Mononuclear cell (primary cell): Measurements from ENCODE around the gene UBASH3A. TPM values are rescaled to one million over a fixed set of nuclear protein-coding genes. Genes with fewer than 3 reads are reported as not detected.

ENCODE experiments used
- H3K27me3 ChIP-seq: 2 replicates; pipeline ENCODE4 v1.6.0; 2011; ENCODE audit warnings: low read length, control low read depth; ENCODE audit not compliant: insufficient read depth
- H3K4me1 ChIP-seq: 2 replicates; pipeline ENCODE4 v1.5.1; 2011; ENCODE audit warnings: mild to moderate bottlenecking, low read length, control low read depth; ENCODE audit not compliant: insufficient read depth
- H3K4me3 ChIP-seq: 2 replicates; pipeline ENCODE4 v1.5.1; 2011; ENCODE audit warnings: mild to moderate bottlenecking, low read length, moderate library complexity
- H3K9me3 ChIP-seq: 2 replicates; pipeline ENCODE4 v1.5.1; 2011; ENCODE audit warnings: low read depth, mild to moderate bottlenecking, control low read depth, low read length
- total RNA-seq: library from RNA; depleted of rRNA; stranded (reverse); fragments of >200 nt; gene quantifications from one replicate; pipeline ENCODE4 v1.2.3, GENCODE V29; 2012

Gene UBASH3A
- total RNA-seq, 1 donor: 18.5 TPM

DNA sequence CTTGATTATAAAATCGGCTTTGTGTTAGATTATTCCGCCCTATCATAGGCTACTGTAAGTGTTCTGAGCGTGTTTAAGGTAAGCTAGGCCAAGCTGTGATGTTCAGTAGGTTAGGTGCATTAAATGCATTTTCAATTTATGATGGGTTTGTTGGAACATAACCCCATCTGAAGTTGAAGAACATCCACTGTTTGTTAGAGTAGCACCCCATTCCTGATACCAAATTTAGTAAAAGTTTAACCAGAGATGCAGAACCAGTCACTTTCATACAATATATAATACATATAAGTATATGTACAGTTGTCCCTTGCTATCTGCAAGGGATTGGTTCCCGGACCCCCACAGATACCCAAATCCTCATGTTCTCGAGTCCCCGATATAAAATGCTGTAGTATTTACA is 16.1 kb downstream of the UBASH3A start:
- Histone ChIP-seq H3K9me3 (no peaks in the 10 kb centered on the region), H3K27me3 (no peaks in the 10 kb centered on the region), H3K4me1 (peaks cover 46% of the 10 kb centered on the region), H3K4me3 (no peak overlapping the region)

DNA sequence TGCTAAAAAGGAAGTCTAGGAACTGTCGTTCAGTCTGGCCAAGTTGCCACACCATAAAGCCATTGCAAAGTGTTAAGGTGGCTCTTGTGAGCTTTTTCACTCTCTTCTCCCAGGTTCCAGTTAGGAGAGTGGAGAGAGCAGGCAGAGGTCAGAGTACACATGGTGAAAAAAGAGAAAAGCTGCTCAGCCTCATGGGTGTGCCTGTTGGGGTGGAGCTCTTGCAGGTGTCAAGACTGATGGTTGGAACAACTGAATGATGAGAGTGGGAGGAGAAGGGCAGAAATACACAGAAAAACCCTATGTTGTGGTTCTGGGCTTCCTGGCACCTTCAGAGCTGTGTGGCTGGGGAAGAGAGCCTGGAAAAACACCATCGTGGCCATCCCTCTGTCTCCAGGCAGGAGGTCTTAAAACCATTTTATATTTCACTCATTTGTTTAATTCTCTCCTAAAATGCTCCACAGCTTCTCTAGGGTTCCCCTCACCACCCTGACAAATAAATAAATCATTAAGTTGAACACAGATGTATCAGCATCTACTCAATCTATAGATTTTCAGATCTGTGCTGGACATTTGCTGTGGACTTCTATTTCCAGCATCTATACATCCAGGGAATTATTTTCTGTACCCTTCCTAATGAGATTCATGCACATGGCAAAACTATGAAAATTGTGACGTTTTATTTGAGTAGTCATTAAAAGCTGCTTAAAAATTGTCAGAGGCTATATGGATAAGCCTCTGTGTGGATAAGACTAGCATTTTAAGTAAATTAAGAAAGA is 17.5 kb downstream of the UBASH3A start:
- H3K4me3 ChIP-seq: no peak overlapping the region
- H3K27me3 ChIP-seq: no peaks in the 10 kb centered on the region
- peaks cover 46% of the 10 kb centered on the region for H3K4me1 ChIP-seq
- no peaks in the 10 kb centered on the region for H3K9me3 ChIP-seq

DNA sequence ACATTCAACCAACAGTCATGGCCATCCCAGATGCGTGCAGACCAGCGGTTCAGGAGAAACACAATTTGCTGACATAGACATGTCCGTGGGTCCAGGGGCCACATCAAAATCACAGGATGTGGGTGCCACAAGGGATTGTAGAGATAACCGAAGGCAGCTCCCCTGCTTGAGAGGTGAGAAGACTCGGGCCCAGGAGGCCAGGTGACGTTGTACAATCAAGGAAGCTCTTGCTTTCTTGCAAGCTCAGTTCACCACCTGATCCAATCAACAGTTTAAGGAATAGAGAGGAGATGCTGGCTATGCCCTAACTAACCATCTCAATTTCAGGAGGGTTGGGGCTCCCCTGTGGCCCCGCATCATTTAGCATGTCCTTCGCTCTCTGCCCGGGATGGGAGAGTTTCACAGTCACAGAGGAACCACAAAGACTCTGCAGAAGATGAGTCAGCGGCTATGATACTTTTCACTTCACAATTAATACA is 19.5 kb downstream of the UBASH3A start:
- H3K27me3 ChIP-seq: no peaks in the 10 kb centered on the region
- H3K4me3 ChIP-seq: no peak overlapping the region
- peaks cover 54% of the 10 kb centered on the region for H3K4me1 ChIP-seq
- H3K9me3 ChIP-seq: no peaks in the 10 kb centered on the region

DNA sequence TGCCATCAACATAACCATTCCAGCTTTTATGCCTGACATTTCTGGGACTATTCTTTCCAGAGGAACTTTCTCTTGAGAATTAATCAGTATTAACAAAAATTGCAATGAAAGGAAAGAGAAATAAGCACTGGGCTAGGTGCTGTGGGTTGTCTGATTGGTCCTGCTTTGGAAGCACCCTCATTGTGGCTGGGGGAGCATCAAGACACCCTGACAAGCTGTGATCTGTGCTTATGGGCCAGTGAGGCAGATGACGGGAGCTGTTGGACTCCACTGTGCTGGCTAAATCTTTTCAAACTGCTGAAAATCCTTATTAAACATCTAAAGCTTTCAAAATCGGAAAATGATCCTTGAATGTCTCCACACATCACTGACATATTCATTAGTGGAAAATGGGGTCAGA is 20.0 kb downstream of the UBASH3A start:
- Histone ChIP-seq H3K4me1 (peaks cover 54% of the 10 kb centered on the region), H3K27me3 (no peaks in the 10 kb centered on the region), H3K9me3 (no peaks in the 10 kb centered on the region), H3K4me3 (no peak overlapping the region)

DNA sequence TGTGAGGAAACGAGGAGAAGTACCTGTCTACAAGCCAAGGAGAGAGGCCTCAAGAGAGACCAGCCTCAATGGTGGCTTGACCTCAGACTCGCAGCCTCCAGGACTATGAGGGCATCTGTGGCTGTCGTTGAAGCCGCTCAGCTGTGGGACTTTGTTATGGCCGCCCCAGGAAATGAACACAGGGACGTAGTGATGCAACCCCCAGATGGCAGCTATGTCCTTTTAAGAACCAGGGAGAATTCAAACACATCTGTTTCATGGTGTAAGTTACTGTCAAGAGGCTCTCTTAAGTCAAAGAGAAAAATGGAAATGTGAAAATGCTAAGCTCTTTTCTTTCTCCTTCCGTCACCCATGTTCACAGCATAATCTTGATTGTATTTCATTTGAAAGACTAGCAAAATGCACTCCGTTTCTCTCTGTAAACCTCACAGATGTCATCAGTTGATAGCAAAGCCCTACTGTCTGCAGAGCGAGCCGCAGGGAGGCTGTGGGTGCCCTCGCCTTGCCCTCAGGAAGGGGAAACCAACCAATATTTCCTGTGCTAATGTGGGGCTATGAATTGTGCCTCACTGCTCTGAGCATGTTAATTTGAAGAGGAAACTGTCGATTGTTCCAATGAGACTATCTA is 21.3 kb downstream of the UBASH3A start:
- H3K4me3 ChIP-seq: no peak overlapping the region
- peaks cover 54% of the 10 kb centered on the region for H3K4me1 ChIP-seq
- H3K27me3 ChIP-seq: no peaks in the 10 kb centered on the region
- H3K9me3 ChIP-seq: no peaks in the 10 kb centered on the region

DNA sequence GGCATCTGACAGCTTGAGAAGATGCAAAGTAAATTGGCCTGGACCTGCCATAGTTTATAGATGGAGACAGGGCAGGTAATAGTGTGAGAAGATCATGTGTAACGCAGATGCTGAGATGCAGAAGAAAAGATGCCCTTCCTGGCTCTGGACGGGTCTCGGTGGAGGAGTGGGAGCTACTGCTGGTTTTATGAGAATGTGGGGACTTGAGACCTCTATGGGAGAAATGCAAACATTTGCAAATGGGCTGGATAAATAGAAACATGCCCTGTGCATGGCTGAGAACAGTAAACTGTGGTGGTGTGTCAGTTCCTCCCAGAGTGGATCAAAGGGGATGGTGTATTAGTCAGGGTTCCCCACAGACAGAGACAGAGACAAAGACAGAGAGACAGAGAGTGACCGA is 21.9 kb downstream of the UBASH3A start:
- peaks cover 52% of the 10 kb centered on the region for H3K4me1 ChIP-seq
- no peaks in the 10 kb centered on the region for H3K27me3 ChIP-seq
- no peak overlapping the region for H3K4me3 ChIP-seq
- no peaks in the 10 kb centered on the region for H3K9me3 ChIP-seq

DNA sequence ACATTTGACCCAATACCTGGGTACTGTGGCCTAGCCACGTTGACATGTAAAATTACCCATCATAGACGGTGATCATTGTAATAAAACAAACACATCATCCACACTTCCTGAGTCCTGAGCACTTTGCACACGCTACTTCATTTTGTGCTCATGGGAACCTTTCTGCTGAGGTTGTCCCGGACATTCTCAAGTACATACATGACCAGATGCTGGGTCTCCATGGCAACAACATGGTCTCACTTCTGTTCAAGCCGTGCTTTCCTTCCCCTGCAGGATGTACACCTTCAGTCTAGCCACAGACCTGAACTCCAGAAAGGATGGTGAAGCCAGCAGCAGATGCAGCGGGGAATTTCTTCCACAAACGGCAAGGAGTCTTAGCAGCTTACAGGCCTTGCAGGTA is 22.7 kb downstream of the UBASH3A start:
- H3K4me3 ChIP-seq: no peak overlapping the region
- peaks cover 46% of the 10 kb centered on the region for H3K4me1 ChIP-seq
- H3K9me3 ChIP-seq: no peaks in the 10 kb centered on the region
- H3K27me3 ChIP-seq: no peaks in the 10 kb centered on the region

DNA sequence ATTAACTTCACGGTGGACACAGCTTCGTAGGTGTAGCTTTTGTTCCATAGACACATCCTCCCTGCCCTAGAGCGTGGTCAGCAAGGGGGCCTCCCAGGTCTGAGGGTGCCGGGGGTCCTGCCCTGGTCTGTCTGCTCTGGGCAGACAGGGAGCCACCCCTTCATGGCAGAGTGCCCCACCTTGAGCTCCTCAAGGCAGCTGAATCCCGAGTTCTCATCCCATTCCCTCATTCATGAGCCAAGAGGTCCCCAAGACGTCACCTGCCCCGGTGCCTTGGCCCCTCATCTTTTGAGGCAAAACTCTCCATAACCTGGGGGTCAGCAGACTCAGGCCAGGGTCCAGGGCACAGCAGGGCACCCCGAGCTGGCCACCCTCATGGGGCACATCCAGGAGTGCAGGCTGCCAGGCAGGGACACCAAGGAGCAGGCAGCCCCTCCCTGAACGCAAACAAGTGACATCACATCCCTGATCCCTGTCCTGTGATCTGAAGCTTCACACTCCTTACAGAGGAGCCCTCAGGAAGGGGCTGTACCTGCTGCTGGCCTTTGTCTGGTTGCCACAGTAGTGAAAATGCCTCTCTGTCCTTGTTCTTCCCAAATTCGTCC is 23.3 kb downstream of the UBASH3A start:
- Histone ChIP-seq H3K27me3 (no peaks in the 10 kb centered on the region), H3K4me1 (peaks cover 46% of the 10 kb centered on the region), H3K4me3 (no peak overlapping the region), H3K9me3 (no peaks in the 10 kb centered on the region)

DNA sequence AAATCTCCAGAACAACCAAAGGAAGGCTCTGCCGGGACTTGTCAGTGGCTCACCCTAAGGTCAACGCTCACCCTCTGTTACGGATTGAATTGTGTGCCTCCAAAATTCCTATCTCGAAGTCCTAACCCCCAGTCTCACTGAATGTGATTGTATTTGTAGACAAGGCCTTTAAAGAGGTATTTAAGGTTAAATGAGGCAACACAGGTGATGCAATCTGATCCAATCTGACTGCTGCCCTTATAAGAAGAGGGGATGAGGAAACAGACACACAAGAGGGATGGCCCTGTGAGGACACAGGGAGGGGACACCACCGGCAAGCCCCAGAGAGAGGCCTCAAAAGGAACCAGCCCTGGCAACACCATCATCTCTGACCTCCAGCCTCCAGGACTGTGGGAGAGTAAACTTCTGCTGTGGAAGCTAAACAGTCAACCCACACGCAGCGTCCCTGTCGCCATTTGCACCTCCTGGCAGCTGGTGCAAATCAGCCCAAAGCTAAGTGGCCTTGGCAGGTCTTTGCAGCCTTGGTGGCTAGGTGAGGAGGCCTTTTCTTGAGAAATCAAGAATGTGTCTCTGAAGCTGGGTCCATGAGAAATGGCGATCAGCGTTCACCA is 24.2 kb downstream of the UBASH3A start:
- no peaks in the 10 kb centered on the region for H3K9me3 ChIP-seq
- H3K27me3 ChIP-seq: peaks cover 4% of the 10 kb centered on the region
- H3K4me3 ChIP-seq: no peak overlapping the region
- H3K4me1 ChIP-seq: peaks cover 43% of the 10 kb centered on the region

DNA sequence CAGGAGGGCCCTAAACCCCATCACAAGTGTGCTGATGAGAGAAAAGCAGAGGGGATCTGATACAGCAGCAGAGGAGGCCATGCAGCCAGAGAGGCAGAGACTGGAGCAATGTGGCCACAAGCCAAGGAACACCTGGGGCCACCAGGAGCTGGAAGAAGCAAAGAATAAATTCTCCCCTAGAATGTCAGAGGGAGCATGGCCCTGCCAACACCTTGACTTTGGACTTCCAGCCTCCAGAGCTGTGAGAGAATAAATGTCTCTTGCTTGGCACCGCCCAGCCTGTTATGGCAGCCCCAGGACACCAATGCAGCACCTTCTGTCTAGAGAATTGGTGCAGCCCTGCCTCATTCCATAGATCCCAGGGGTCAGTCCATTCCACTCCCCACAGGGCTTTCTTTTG is 25.3 kb downstream of the UBASH3A start:
- Histone ChIP-seq H3K27me3 (peaks cover 4% of the 10 kb centered on the region), H3K4me3 (no peak overlapping the region), H3K9me3 (no peaks in the 10 kb centered on the region), H3K4me1 (peaks cover 32% of the 10 kb centered on the region)

DNA sequence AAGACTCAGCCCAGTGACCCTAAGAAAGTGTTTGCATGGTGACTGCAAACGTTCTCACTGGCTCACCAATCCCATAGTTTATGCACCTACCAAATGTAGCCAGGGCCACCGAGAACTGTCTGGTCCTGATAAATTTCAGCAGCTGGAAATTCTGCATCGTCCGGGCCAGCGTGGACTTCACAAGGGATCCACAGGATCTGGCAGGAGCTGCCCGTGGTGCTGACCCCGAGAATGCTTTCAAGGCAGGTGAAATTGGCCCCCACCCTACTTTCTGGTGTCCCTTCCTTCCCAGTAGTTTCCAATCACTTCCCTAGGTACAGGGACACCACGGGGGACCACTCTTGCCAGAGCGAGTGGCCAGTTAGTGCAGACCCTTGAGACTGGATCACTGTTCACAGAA is 26.2 kb downstream of the UBASH3A start:
- Histone ChIP-seq H3K9me3 (no peaks in the 10 kb centered on the region), H3K4me1 (peaks cover 24% of the 10 kb centered on the region), H3K27me3 (peaks cover 4% of the 10 kb centered on the region), H3K4me3 (no peak overlapping the region)

DNA sequence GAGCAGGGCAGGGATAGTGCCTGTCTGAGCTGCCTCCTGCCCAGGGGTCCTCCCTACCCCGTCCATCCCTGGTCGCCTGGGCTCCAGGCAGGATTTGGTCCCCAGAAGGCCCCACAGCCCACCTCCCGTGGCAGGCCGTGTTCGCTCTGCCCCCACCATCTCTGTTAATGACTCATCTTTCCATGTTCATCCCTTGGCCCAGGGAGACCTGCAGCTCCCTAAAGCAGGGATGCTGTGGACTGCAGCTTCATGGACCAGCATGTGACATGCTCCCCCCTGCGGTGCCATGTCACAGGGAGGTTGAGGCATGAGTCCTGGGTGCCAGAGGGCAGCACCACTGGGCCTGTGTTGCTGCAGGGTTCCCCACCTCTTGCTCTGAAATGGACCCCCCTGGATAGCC is 26.8 kb downstream of the UBASH3A start:
- Histone ChIP-seq H3K4me3 (no peak overlapping the region), H3K9me3 (no peaks in the 10 kb centered on the region), H3K27me3 (peaks cover 4% of the 10 kb centered on the region), H3K4me1 (peaks cover 17% of the 10 kb centered on the region)

DNA sequence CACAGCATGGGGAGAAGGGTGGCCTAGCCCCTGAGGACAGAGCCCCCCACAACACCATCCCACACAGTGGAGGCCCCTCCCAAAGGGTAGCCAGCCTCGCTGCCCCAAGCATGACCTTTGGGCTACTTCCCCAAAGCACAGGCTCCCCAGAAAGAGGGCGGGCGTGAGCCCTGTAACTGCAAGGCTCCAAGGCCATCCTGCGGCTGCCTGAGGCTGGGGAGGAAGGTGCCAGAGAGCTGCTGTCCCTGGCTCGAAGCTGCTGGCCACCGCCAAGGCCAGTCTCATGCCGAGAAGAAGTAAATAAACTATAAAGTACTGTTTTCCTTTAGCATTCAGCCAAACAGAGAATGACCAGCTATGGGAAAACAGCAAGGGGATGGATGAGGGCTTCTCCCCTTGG is 27.5 kb downstream of the UBASH3A start:
- Histone ChIP-seq H3K4me1 (peaks cover 10% of the 10 kb centered on the region), H3K9me3 (no peaks in the 10 kb centered on the region), H3K27me3 (peaks cover 4% of the 10 kb centered on the region), H3K4me3 (no peak overlapping the region)

DNA sequence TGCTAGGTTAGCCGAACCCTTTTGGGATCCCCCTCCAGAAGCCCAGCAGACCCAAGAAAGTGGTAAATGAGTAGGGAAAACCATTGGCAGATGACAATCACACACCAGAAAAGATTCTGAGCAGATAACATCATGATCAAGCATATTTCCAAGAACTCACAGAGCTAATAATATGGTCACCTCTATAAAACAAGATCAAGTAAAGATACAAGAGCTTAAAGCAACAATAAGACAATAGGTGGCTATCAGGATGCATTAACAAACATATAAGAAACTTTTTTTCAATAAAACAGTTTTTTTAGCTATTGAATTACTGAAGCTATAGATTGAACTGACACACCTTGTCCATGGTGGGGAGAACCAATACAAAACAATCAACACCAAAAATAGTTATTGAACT is 29.0 kb downstream of the UBASH3A start:
- Histone ChIP-seq H3K4me3 (no peak overlapping the region), H3K4me1 (no peaks in the 10 kb centered on the region), H3K9me3 (no peaks in the 10 kb centered on the region), H3K27me3 (peaks cover 4% of the 10 kb centered on the region)

DNA sequence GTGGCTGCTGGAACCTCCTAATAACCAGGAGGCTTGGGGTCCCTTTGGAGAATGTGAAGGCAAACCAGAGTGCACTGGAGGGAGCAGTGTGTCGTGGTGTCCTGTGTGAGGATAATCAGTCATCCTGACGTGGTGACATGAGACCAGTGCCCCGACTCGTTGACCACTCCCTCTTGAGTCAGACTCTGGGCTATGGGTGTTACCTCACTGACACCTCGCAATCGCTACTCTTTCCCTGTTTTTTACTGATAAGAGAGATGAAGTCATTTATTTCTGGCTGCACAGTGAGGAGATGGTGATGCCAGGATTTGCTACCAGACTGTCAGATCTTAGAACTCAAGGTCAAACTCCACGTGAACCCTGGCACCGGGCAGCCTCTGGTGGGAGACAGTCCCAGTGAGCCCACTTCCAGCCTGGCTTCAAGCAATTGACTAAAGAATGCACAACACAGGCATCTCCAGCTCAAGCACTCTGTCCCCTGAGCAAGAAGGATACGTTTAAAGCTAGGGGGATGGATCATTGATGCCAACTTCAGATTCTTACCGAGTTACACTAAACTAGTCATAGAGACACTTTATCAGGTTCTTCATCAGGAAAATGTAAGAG is 30.3 kb downstream of the UBASH3A start:
- Histone ChIP-seq H3K4me1 (no peaks in the 10 kb centered on the region), H3K9me3 (no peaks in the 10 kb centered on the region), H3K4me3 (no peak overlapping the region), H3K27me3 (peaks cover 4% of the 10 kb centered on the region)
